Measurements from ENCODE around the gene IGF1. TPM values are rescaled to one million over a fixed set of nuclear protein-coding genes. Genes with fewer than 3 reads are reported as not detected.

The IGF1 gene
- total RNA-seq, 1 donor from 2014 or later, result 3.4 TPM

- no peak for DNase-seq (ENCODE audit: low spot score)
- TF ChIP-seq CTCF (IDR thresholded peaks at IDR 0.05; ENCODE audit: unreplicated experiment), result no peak
- H3K9me3 Mint-ChIP-seq (ENCODE audit: unreplicated experiment), result peaks cover 7% of the 10 kb centered on the region
- H3K27me3 Mint-ChIP-seq (ENCODE audit: unreplicated experiment), result no peaks in the 10 kb centered on the region
- peaks cover 2% of the 10 kb centered on the region for H3K4me1 Mint-ChIP-seq (ENCODE audit: unreplicated experiment)
- no peaks in the 10 kb centered on the region for H3K36me3 Mint-ChIP-seq (ENCODE audit: low read depth, unreplicated experiment)
- no peak overlapping the region for H3K4me3 Mint-ChIP-seq (ENCODE audit: unreplicated experiment)
- H3K27ac Mint-ChIP-seq (ENCODE audit: unreplicated experiment), result no peak overlapping the region
These were observed 42.9 kb downstream of the IGF1 start for GRCh38 chr12:102437511-102437910.

DNA sequence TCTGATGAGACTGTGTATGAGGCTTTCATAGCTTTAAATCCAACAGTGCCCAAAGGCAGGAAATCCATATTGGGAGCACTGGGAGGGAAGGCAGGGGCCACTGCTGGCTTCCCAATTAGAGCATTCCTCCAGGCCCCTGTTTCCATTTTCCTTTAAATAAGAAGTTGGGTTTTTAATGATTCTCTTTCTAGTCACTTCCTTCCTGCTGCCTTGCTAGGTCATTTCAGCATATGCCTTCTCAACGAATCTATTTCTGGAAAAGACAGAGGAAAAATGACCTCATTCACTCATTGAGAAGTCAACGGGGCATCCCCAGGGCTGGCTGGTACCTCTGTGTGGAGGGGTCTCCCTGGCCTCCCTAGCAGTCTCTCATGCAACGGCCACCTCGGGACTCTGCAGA lies 43.5 kb downstream of the IGF1 start:
- no peak overlapping the region for H3K4me3 Mint-ChIP-seq (ENCODE audit: unreplicated experiment)
- no peak overlapping the region for H3K27ac Mint-ChIP-seq (ENCODE audit: unreplicated experiment)
- H3K36me3 Mint-ChIP-seq (ENCODE audit: low read depth, unreplicated experiment), result no peaks in the 10 kb centered on the region
- H3K27me3 Mint-ChIP-seq (ENCODE audit: unreplicated experiment), result no peaks in the 10 kb centered on the region
- DNase-seq (ENCODE audit: low spot score), result no peak
- H3K9me3 Mint-ChIP-seq (ENCODE audit: unreplicated experiment), result peaks cover 7% of the 10 kb centered on the region
- no peak for TF ChIP-seq CTCF (IDR thresholded peaks at IDR 0.05; ENCODE audit: unreplicated experiment)
- H3K4me1 Mint-ChIP-seq (ENCODE audit: unreplicated experiment), result peaks cover 2% of the 10 kb centered on the region

DNA sequence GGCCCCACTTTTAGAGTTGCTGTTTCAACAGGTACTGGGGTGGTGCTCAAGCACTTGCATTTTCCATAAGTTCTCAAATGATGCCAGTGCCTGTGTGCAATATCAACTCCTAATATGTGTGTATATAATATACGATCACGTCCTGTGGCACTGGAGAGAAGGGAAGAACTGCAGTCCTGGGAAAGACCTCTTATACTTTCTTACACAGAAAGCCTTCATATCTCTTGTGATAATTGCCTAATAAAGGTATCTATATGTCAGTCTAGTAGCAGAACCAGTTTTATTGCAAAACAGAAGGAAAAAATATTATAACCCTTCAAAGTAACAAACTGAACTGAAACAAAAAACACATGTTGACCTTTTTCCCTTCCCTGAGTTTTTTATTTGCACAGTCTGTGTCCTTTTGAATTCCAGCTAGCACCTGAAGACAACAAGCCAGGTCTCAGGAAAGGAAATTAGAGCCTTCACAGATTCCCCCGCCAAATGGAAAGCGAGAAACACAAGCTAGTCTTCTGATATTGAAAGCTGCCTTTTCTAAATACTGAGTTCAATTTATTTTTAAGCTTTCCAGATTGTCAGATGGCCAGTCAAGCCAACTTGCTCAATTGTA lies 44.4 kb downstream of the IGF1 start:
- Mint-ChIP-seq H3K27ac (ENCODE audit: unreplicated experiment) (no peak overlapping the region), H3K4me3 (ENCODE audit: unreplicated experiment) (no peak overlapping the region), H3K36me3 (ENCODE audit: low read depth, unreplicated experiment) (no peaks in the 10 kb centered on the region), H3K27me3 (ENCODE audit: unreplicated experiment) (no peaks in the 10 kb centered on the region), H3K9me3 (ENCODE audit: unreplicated experiment) (peaks cover 7% of the 10 kb centered on the region), H3K4me1 (ENCODE audit: unreplicated experiment) (peaks cover 2% of the 10 kb centered on the region)
- DNase-seq (ENCODE audit: low spot score), result no peak
- no peak for TF ChIP-seq CTCF (IDR thresholded peaks at IDR 0.05; ENCODE audit: unreplicated experiment)

DNA sequence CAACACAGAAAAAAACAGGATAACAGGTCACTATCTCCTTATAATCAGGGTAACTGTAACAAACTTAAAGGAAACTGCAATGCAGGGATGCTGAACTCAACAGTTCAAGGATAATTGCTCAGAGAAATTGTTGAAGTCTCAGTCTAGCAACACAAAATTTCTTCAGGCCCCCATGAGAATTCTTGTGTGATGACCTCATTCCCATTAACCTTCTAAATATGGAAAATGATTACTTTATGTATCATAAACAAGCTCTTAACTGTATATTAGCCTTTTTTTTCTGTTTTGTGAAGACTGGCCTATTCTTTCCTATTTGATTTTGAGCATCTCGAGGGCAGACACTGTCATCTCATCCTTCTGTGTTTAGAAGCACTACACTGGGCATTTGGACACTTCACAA lies 47.1 kb downstream of the IGF1 start:
- no peak for TF ChIP-seq CTCF (IDR thresholded peaks at IDR 0.05; ENCODE audit: unreplicated experiment)
- H3K27ac Mint-ChIP-seq (ENCODE audit: unreplicated experiment), result no peak overlapping the region
- no peaks in the 10 kb centered on the region for H3K36me3 Mint-ChIP-seq (ENCODE audit: low read depth, unreplicated experiment)
- no peak overlapping the region for H3K4me3 Mint-ChIP-seq (ENCODE audit: unreplicated experiment)
- DNase-seq (ENCODE audit: low spot score), result no peak
- H3K27me3 Mint-ChIP-seq (ENCODE audit: unreplicated experiment), result no peaks in the 10 kb centered on the region
- H3K9me3 Mint-ChIP-seq (ENCODE audit: unreplicated experiment), result no peaks in the 10 kb centered on the region
- peaks cover 2% of the 10 kb centered on the region for H3K4me1 Mint-ChIP-seq (ENCODE audit: unreplicated experiment)

- H3K9me3 Mint-ChIP-seq (ENCODE audit: unreplicated experiment), result no peaks in the 10 kb centered on the region
- H3K27ac Mint-ChIP-seq (ENCODE audit: unreplicated experiment), result no peak overlapping the region
- no peak for TF ChIP-seq CTCF (IDR thresholded peaks at IDR 0.05; ENCODE audit: unreplicated experiment)
- no peak for DNase-seq (ENCODE audit: low spot score)
- H3K4me1 Mint-ChIP-seq (ENCODE audit: unreplicated experiment), result no peaks in the 10 kb centered on the region
- no peak overlapping the region for H3K4me3 Mint-ChIP-seq (ENCODE audit: unreplicated experiment)
- peaks cover 3% of the 10 kb centered on the region for H3K27me3 Mint-ChIP-seq (ENCODE audit: unreplicated experiment)
- H3K36me3 Mint-ChIP-seq (ENCODE audit: low read depth, unreplicated experiment), result no peaks in the 10 kb centered on the region
These were observed 49.7 kb downstream of the IGF1 start for GRCh38 chr12:102430661-102431060.

Data from endothelial cell (in vitro differentiated cells).